Measurements from ENCODE around the gene BEND6.

DNA sequence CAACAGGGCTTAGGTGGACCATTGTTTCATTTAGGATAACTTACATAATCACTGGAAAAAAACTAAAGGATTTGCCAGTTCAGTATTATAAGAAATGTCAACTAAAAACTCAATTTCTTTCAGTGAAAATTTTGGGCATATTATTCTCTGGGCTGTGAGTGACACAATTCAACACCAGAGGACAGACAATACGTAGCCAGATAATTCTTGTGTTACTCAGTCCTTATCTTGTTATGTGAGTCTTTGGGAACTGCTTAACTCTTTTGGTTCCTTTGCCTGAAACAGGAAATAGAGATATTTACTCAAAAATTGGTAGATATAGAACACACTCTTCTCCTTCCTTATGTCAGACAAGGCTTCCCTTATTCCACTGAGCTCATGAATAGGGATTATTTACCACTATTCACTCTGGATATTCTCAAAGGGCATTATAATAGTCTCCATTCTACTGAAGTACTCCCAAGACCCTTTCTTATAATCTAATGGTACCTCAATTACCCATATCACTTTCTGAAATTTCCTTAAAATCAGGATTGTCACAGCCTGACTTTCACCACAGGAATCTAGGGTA lies 4.9 kb upstream of the BEND6 start:
- TF ChIP-seq, protein P1, sequence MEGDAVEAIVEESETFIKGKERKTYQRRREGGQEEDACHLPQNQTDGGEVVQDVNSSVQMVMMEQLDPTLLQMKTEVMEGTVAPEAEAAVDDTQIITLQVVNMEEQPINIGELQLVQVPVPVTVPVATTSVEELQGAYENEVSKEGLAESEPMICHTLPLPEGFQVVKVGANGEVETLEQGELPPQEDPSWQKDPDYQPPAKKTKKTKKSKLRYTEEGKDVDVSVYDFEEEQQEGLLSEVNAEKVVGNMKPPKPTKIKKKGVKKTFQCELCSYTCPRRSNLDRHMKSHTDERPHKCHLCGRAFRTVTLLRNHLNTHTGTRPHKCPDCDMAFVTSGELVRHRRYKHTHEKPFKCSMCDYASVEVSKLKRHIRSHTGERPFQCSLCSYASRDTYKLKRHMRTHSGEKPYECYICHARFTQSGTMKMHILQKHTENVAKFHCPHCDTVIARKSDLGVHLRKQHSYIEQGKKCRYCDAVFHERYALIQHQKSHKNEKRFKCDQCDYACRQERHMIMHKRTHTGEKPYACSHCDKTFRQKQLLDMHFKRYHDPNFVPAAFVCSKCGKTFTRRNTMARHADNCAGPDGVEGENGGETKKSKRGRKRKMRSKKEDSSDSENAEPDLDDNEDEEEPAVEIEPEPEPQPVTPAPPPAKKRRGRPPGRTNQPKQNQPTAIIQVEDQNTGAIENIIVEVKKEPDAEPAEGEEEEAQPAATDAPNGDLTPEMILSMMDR (conservative IDR thresholded peaks at IDR 0.05 in 1 of 2, IDR thresholded peaks at IDR 0.05 in 1 of 2; ENCODE audit: low read depth in 1 of 2, low read length in 2 of 2), result no peak
- TF ChIP-seq EZH2 (IDR thresholded peaks at IDR 0.05; ENCODE audit: low read length, missing control alignments), result no peak
